Caco-2 (cell line): ENCODE measurements around the gene NTRK2. TPM values are rescaled to one million over a fixed set of nuclear protein-coding genes. Genes with fewer than 3 reads are reported as not detected.

ENCODE experiments used
- BruUV-seq: library from RNA; stranded (reverse); fragments of 400-500 nt; replicated peaks from 2 replicates; lab custom pipeline; 2021; lab: Mats Ljungman, UMichigan
- CTCF ChIA-PET: fragments of 300-600 bp; sonication (Branson Sonifier 250); formaldehyde crosslinking; loops from one replicate; lab custom pipeline; 2022; ENCODE audit warnings: antibody characterized with exemption; lab: Charles Lee
- POLR2A ChIA-PET: fragments of 300-600 bp; sonication (Branson Sonifier 250); formaldehyde crosslinking; loops from one replicate; lab custom pipeline; 2022; ENCODE audit warnings: antibody characterized with exemption; lab: Charles Lee
- DNase-seq, 2 experiments: peaks; one replicate each; pipeline versions ENCODE4 v3.0.0 to v3.0.0-alpha.2; 2020 to 2022
- H3K27me3 ChIP-seq: replicated peaks from 2 replicates; pipeline ENCODE4 v1.6.0; 2011; ENCODE audit warnings: low read length; ENCODE audit not compliant: control insufficient read depth, insufficient read depth
- H3K36me3 ChIP-seq: 2 replicates; pipeline ENCODE4 v1.5.1; 2011; ENCODE audit warnings: low read length; ENCODE audit not compliant: control insufficient read depth, insufficient read depth
- H3K4me1 ChIP-seq: fragments of 250-450 bp; sonication (Bioruptor Pico); 2 replicates; pipeline ENCODE4 v1.5.1; 2020; ENCODE audit warnings: mild to moderate bottlenecking
- H3K4me3 ChIP-seq: 2 replicates; pipeline ENCODE4 v1.5.1; 2011; ENCODE audit warnings: low read depth, mild to moderate bottlenecking, control low read depth, low read length
- H3K9me3 ChIP-seq: fragments of 250-450 bp; sonication (Bioruptor Pico); 2 replicates; pipeline ENCODE4 v1.5.1; 2020; ENCODE audit warnings: mild to moderate bottlenecking, moderate library complexity
- H3K27ac Mint-ChIP-seq: one replicate; pipeline ENCODE4 v1.8.0; 2022; ENCODE audit warnings: mixed read lengths; ENCODE audit not compliant: unreplicated experiment
- H3K27me3 Mint-ChIP-seq: one replicate; pipeline ENCODE4 v1.8.0; 2022; ENCODE audit warnings: mixed read lengths; ENCODE audit not compliant: insufficient read depth, unreplicated experiment
- H3K36me3 Mint-ChIP-seq: one replicate; pipeline ENCODE4 v1.8.0; 2022; ENCODE audit warnings: mild to moderate bottlenecking, mixed read lengths; ENCODE audit not compliant: insufficient read depth, unreplicated experiment
- H3K4me1 Mint-ChIP-seq: one replicate; pipeline ENCODE4 v1.8.0; 2022; ENCODE audit warnings: low read depth, mixed read lengths; ENCODE audit not compliant: unreplicated experiment
- H3K4me3 Mint-ChIP-seq: one replicate; pipeline ENCODE4 v1.8.0; 2022; ENCODE audit warnings: mild to moderate bottlenecking, moderate library complexity, mixed read lengths; ENCODE audit not compliant: unreplicated experiment
- H3K9me3 Mint-ChIP-seq: one replicate; pipeline ENCODE4 v1.8.0; 2022; ENCODE audit warnings: mixed read lengths; ENCODE audit not compliant: unreplicated experiment
- intact Hi-C: fragments of 100-400 bp; cut with micrococcal nuclease; formaldehyde crosslinking; loops from one replicate; pipeline ENCODE4 v1.10.0; 2022; ENCODE audit not compliant: unreplicated experiment
- total RNA-seq: library from RNA; stranded (reverse); gene quantifications from 2 replicates; pipeline ENCODE4 v1.2.3, GENCODE V29; 2022
- TF ChIP-seq, protein P1 (sequence below), 2 experiments: fragments of 200-600 bp in 1 of 2; IDR thresholded peaks; 1 replicate in 1 of 2; 2 replicates in 1 of 2; pipeline versions ENCODE4 v1.5.1 to v1.8.0; 2011 to 2022; ENCODE audit warnings: antibody characterized with exemption in 1 of 2, control low read depth in 1 of 2, inconsistent platforms in 1 of 2, low read depth in 1 of 2, low read length in 1 of 2, mild to moderate bottlenecking in 1 of 2, moderate library complexity in 1 of 2; ENCODE audit not compliant: insufficient read depth in 1 of 2, severe bottlenecking in 1 of 2, unreplicated experiment in 1 of 2

Gene NTRK2
- total RNA-seq, 1 experiment from 2014 or later: not detected

DNA sequence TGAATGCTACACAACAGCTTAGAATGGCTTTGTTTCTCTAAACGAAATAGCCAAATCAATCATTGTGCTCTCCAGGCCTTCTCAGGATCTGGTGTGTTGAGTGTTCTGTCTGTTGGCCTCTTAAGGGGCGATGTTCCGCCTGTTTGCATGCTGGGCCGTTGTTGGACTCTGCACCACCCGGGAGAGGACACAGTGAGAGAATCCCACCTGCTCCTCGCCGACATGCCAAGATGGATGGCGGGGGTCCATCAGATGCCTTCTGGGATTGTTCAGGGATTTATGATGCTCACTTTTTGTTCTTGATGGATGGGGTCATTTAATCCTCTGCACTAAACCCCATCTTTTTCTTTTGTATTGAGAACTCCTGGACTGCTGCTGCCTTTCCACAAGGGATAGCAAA, 159.9 kb downstream of the NTRK2 start:
- TF ChIP-seq, protein P1, sequence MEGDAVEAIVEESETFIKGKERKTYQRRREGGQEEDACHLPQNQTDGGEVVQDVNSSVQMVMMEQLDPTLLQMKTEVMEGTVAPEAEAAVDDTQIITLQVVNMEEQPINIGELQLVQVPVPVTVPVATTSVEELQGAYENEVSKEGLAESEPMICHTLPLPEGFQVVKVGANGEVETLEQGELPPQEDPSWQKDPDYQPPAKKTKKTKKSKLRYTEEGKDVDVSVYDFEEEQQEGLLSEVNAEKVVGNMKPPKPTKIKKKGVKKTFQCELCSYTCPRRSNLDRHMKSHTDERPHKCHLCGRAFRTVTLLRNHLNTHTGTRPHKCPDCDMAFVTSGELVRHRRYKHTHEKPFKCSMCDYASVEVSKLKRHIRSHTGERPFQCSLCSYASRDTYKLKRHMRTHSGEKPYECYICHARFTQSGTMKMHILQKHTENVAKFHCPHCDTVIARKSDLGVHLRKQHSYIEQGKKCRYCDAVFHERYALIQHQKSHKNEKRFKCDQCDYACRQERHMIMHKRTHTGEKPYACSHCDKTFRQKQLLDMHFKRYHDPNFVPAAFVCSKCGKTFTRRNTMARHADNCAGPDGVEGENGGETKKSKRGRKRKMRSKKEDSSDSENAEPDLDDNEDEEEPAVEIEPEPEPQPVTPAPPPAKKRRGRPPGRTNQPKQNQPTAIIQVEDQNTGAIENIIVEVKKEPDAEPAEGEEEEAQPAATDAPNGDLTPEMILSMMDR (IDR thresholded peaks at IDR 0.05; ENCODE audit: insufficient read depth in 1 of 2, low read depth in 1 of 2, low read length in 1 of 2, severe bottlenecking in 1 of 2, unreplicated experiment in 1 of 2): no peak
- CTCF ChIA-PET: no interaction called here
- H3K27me3 Mint-ChIP-seq: peaks cover 6% of the 10 kb centered on the region
- H3K36me3 Mint-ChIP-seq: no peaks in the 10 kb centered on the region
- intact Hi-C loops: no loop called here
- H3K4me3 Mint-ChIP-seq: no peak overlapping the region
- POLR2A ChIA-PET: no interaction called here
- BruUV-seq: no TSS peak
- H3K36me3 ChIP-seq: no peaks in the 10 kb centered on the region
- H3K27ac Mint-ChIP-seq: no peak overlapping the region
- no peak overlapping the region for H3K4me3 ChIP-seq
- no peaks in the 10 kb centered on the region for H3K4me1 ChIP-seq
- no peaks in the 10 kb centered on the region for H3K9me3 ChIP-seq
- no peaks in the 10 kb centered on the region for H3K9me3 Mint-ChIP-seq
- no peaks in the 10 kb centered on the region for H3K4me1 Mint-ChIP-seq
- no peak for DNase-seq
- H3K27me3 ChIP-seq: no peaks in the 10 kb centered on the region

DNA sequence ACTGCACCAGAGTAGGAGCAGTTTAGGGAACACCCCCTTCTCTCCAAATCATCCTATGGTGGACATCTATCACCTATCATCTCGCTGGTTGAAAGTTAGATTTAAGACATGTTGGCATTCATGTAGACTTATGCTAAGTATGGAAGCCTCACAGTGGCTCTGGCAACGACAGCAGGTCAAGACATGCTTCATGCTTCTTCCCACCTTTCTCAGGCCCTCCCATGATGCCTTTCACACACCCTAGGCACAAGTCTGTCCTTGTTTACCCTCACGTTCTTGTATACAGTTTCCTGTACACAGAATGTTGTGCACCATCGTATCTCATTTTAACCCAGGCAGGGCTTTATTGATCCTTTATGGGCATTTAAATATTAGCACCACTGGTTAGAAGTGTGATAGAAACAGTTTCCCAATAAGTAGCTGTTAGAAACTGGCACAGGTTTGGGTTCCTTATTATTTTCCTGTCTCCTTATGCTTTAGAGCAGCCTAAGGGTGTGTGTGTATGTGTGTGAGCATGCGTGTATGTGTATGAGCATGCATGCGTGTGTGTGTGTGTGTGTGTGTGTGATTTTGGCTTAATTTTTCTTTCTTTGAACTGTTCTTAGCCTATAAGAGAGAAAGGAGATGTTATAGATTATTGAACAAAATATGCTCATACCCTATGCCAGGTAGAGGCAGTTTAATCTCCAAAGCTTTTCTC, 160.6 kb downstream of the NTRK2 start:
- Histone ChIP-seq H3K36me3 (no peaks in the 10 kb centered on the region), H3K4me3 (no peak overlapping the region), H3K9me3 (no peaks in the 10 kb centered on the region), H3K4me1 (no peaks in the 10 kb centered on the region), H3K27me3 (no peaks in the 10 kb centered on the region)
- TF ChIP-seq, protein P1 (IDR thresholded peaks at IDR 0.05; ENCODE audit: insufficient read depth in 1 of 2, low read depth in 1 of 2, low read length in 1 of 2, severe bottlenecking in 1 of 2, unreplicated experiment in 1 of 2): no peak
- Mint-ChIP-seq H3K36me3 (no peaks in the 10 kb centered on the region), H3K4me3 (no peak overlapping the region), H3K27me3 (peaks cover 6% of the 10 kb centered on the region), H3K4me1 (no peaks in the 10 kb centered on the region), H3K27ac (no peak overlapping the region), H3K9me3 (no peaks in the 10 kb centered on the region)
- intact Hi-C loops: no loop called here
- DNase-seq: no peak
- ChIA-PET CTCF (no interaction called here), POLR2A (no interaction called here)
- BruUV-seq: no TSS peak

DNA sequence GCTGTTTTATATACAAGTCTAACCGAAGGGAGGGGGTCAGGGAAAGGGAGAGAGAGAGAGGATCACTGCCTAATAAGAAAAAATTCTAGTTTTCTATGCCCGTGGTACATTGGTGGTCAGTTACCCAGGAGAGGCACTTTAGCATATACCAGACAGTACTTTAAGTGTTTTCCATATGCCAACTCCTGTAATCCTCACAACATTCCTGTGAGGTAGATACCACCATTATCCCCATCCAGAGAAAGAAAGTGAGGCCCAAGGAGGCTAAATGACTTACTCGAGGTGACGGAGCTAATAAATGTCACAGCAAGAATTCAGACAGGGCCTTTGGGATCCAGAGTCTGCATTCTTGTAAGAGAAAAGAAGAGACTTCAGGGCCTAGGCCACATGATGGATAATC, 161.8 kb downstream of the NTRK2 start:
- H3K4me3 ChIP-seq: no peak overlapping the region
- no peaks in the 10 kb centered on the region for H3K36me3 ChIP-seq
- H3K27ac Mint-ChIP-seq: no peak overlapping the region
- POLR2A ChIA-PET: no interaction called here
- no peaks in the 10 kb centered on the region for H3K27me3 ChIP-seq
- no peaks in the 10 kb centered on the region for H3K9me3 ChIP-seq
- no TSS peak for BruUV-seq
- intact Hi-C loops: no loop called here
- TF ChIP-seq, protein P1 (IDR thresholded peaks at IDR 0.05; ENCODE audit: insufficient read depth in 1 of 2, low read depth in 1 of 2, low read length in 1 of 2, severe bottlenecking in 1 of 2, unreplicated experiment in 1 of 2): no peak
- peaks cover 8% of the 10 kb centered on the region for H3K27me3 Mint-ChIP-seq
- CTCF ChIA-PET: no interaction called here
- H3K36me3 Mint-ChIP-seq: no peaks in the 10 kb centered on the region
- no peaks in the 10 kb centered on the region for H3K4me1 Mint-ChIP-seq
- no peak for DNase-seq
- H3K4me1 ChIP-seq: no peaks in the 10 kb centered on the region
- H3K9me3 Mint-ChIP-seq: no peaks in the 10 kb centered on the region
- no peak overlapping the region for H3K4me3 Mint-ChIP-seq
